H1 (cell line): ENCODE data around the gene E2F2. TPM values are rescaled to one million over a fixed set of nuclear protein-coding genes. Genes with fewer than 3 reads are reported as not detected.

ENCODE experiments used
- CTCF ChIA-PET: fragments of 300-600 bp; sonication (Branson Sonifier 250); formaldehyde crosslinking; loops from one replicate; lab custom pipeline; 2021; ENCODE audit not compliant: partially characterized antibody; lab: Charles Lee
- POLR2A ChIA-PET: fragments of 300-600 bp; sonication (Branson Sonifier 250); formaldehyde crosslinking; loops from one replicate; lab custom pipeline; 2021; ENCODE audit warnings: inconsistent platforms; ENCODE audit not compliant: partially characterized antibody; lab: Charles Lee
- DNase-seq, 2 experiments: peaks; one replicate each; pipeline versions ENCODE4 v3.0.0 to v3.0.0-alpha.2; 2010 to 2022; ENCODE audit warnings: low spot score in 2 of 2, low read depth in 1 of 2, mixed read lengths in 1 of 2
- FAIRE-seq: peaks from 2 replicates; lab custom pipeline; 2011; peaks lifted over from hg19 to GRCh38; lab: Jason Lieb, UNC
- H2AFZ ChIP-seq: 2 replicates; pipeline ENCODE4 v1.8.1; 2012; ENCODE audit warnings: low read length, inconsistent platforms
- H2AK5ac ChIP-seq: 2 replicates; pipeline ENCODE4 v1.6.1; 2013; ENCODE audit warnings: low read depth, low read length
- H2BK120ac ChIP-seq: replicated peaks from 2 replicates; pipeline ENCODE3; 2013; ENCODE audit warnings: low read depth, low read length, inconsistent platforms
- H2BK12ac ChIP-seq: 2 replicates; pipeline ENCODE4 v1.6.1; 2013; ENCODE audit warnings: low read depth, low read length
- H2BK15ac ChIP-seq: 2 replicates; pipeline ENCODE4 v1.6.1; 2013; ENCODE audit warnings: low read length
- H2BK20ac ChIP-seq: 2 replicates; pipeline ENCODE4 v1.6.1; 2013; ENCODE audit warnings: low read length
- H2BK5ac ChIP-seq: 2 replicates; pipeline ENCODE4 v1.6.1; 2013; ENCODE audit warnings: low read depth, low read length
- H3K14ac ChIP-seq: 2 replicates; pipeline ENCODE4 v1.6.1; 2013; ENCODE audit warnings: inconsistent platforms; ENCODE audit not compliant: insufficient read length
- H3K18ac ChIP-seq: 2 replicates; pipeline ENCODE4 v1.6.1; 2013; ENCODE audit warnings: low read length; ENCODE audit errors: extremely low read depth
- H3K23ac ChIP-seq: 2 replicates; pipeline ENCODE4 v1.6.1; 2013; ENCODE audit warnings: inconsistent platforms; ENCODE audit not compliant: insufficient read length
- H3K23me2 ChIP-seq: 2 replicates; pipeline ENCODE4 v1.6.1; 2013; ENCODE audit warnings: low read depth, low read length
- H3K27ac ChIP-seq: 2 replicates; pipeline ENCODE4 v1.6.1; 2011; ENCODE audit warnings: low read depth, low read length, inconsistent platforms
- H3K27me3 ChIP-seq, 4 experiments: replicated peaks in 1 of 4; 1 replicate in 1 of 4; 2 replicates in 3 of 4; pipeline versions ENCODE4 v1.6.1 to v1.8.1; 2011 to 2013; ENCODE audit warnings: low read length in 3 of 4, mild to moderate bottlenecking in 3 of 4, inconsistent platforms in 2 of 4, mixed read lengths in 2 of 4, moderate library complexity in 1 of 4; ENCODE audit not compliant: control insufficient read depth in 3 of 4, insufficient read depth in 3 of 4; ENCODE audit errors: extremely low read depth in 1 of 4
- H3K36me3 ChIP-seq, 4 experiments: 2 replicates each; pipeline versions ENCODE4 v1.6.1 to v1.8.1; 2011 to 2013; ENCODE audit warnings: mild to moderate bottlenecking in 4 of 4, low read length in 3 of 4, moderate library complexity in 2 of 4, control low read depth in 1 of 4, inconsistent platforms in 1 of 4; ENCODE audit not compliant: insufficient read depth in 4 of 4, control insufficient read depth in 2 of 4
- H3K4ac ChIP-seq: replicated peaks from 2 replicates; pipeline ENCODE3; 2013; ENCODE audit warnings: low read length, low read depth, mixed read lengths, inconsistent platforms; ENCODE audit not compliant: insufficient read length
- H3K4me1 ChIP-seq, 4 experiments: replicated peaks in 1 of 4; 1 replicate in 1 of 4; 2 replicates in 3 of 4; pipeline versions ENCODE4 v1.6.1 to v1.8.1; 2011 to 2013; ENCODE audit warnings: low read length in 3 of 4, inconsistent platforms in 2 of 4, mixed read lengths in 1 of 4; ENCODE audit not compliant: insufficient read depth in 4 of 4, control insufficient read depth in 3 of 4
- H3K4me2 ChIP-seq, 2 experiments: 2 replicates each; pipeline versions ENCODE4 v1.6.1 to v1.8.1; 2011 to 2013; ENCODE audit warnings: low read depth in 2 of 2, low read length in 2 of 2, control low read depth in 1 of 2, inconsistent platforms in 1 of 2, mild to moderate bottlenecking in 1 of 2; ENCODE audit not compliant: insufficient read depth in 1 of 2
- H3K4me3 ChIP-seq, 4 experiments: fragments of 200-600, 300-600 bp in 1 of 4; sonication (generic), shearing (Covaris generic), sonication (Bioruptor Twin) in 1 of 4; 2 replicates each; pipeline versions ENCODE4 v1.5.1 to v1.8.1; 2011 to 2016; ENCODE audit warnings: low read length in 4 of 4, low read depth in 3 of 4, control low read depth in 2 of 4, inconsistent platforms in 2 of 4, mild to moderate bottlenecking in 2 of 4, mixed read lengths in 1 of 4, moderate library complexity in 1 of 4; ENCODE audit not compliant: insufficient read depth in 2 of 4; ENCODE audit errors: extremely low read depth in 1 of 4
- H3K56ac ChIP-seq: replicated peaks from 2 replicates; pipeline ENCODE3; 2013; ENCODE audit warnings: low read depth, mild to moderate bottlenecking, mixed read lengths, low read length, inconsistent platforms; ENCODE audit not compliant: insufficient read length
- H3K79me1 ChIP-seq: 2 replicates; pipeline ENCODE4 v1.6.1; 2013; ENCODE audit warnings: low read depth, low read length, control low read depth
- H3K79me2 ChIP-seq, 2 experiments: 2 replicates each; pipeline versions ENCODE4 v1.6.1 to v1.8.1; 2012 to 2013; ENCODE audit warnings: low read length in 2 of 2, mild to moderate bottlenecking in 2 of 2, inconsistent platforms in 1 of 2; ENCODE audit not compliant: insufficient read depth in 2 of 2, control insufficient read depth in 1 of 2
- H3K9ac ChIP-seq, 4 experiments: replicated peaks in 1 of 4; 1 replicate in 1 of 4; 2 replicates in 3 of 4; pipeline versions ENCODE4 v1.6.1 to v1.8.1; 2011 to 2013; ENCODE audit warnings: low read depth in 3 of 4, low read length in 3 of 4, control low read depth in 2 of 4, mild to moderate bottlenecking in 2 of 4, moderate library complexity in 2 of 4, inconsistent platforms in 1 of 4; ENCODE audit errors: extremely low read depth in 1 of 4
- H3K9me3 ChIP-seq, 2 experiments: 2 replicates each; pipeline versions ENCODE4 v1.6.1 to v1.8.1; 2012 to 2013; ENCODE audit warnings: mild to moderate bottlenecking in 2 of 2, moderate library complexity in 2 of 2, control low read depth in 1 of 2, inconsistent platforms in 1 of 2, low read depth in 1 of 2, low read length in 1 of 2, mixed read lengths in 1 of 2; ENCODE audit not compliant: insufficient read depth in 2 of 2
- H4K20me1 ChIP-seq, 2 experiments: replicated peaks in 1 of 2; 2 replicates each; pipeline versions ENCODE3 to v1.8.1; 2011 to 2013; ENCODE audit warnings: inconsistent platforms in 2 of 2, low read length in 2 of 2, mild to moderate bottlenecking in 1 of 2; ENCODE audit not compliant: insufficient read depth in 2 of 2, control insufficient read depth in 1 of 2
- H4K5ac ChIP-seq: 2 replicates; pipeline ENCODE4 v1.6.1; 2013; ENCODE audit warnings: low read length, low read depth, mixed read lengths, inconsistent platforms; ENCODE audit not compliant: insufficient read length
- H4K8ac ChIP-seq: 2 replicates; pipeline ENCODE4 v1.8.0; 2013; ENCODE audit warnings: mild to moderate bottlenecking, moderate library complexity, low read length, inconsistent platforms; ENCODE audit not compliant: insufficient read depth; ENCODE audit errors: extremely low read depth
- H4K91ac ChIP-seq: replicated peaks from 2 replicates; pipeline ENCODE3; 2013; ENCODE audit warnings: low read length, mixed read lengths, inconsistent platforms; ENCODE audit not compliant: insufficient read length
- CBX5 ChIP-seq: fragments of 300-800, 300-1000 bp; sonication (generic); IDR thresholded peaks from 2 replicates; pipeline ENCODE4 v1.7.1; 2016; ENCODE audit warnings: antibody characterized with exemption, low read length, low read depth
- CEBPB ChIP-seq: IDR thresholded peaks from 2 replicates; pipeline ENCODE4 v1.6.1; 2012; ENCODE audit warnings: low read depth, low read length
- CHD2 ChIP-seq: IDR thresholded peaks from 2 replicates; pipeline ENCODE4 v1.6.1; 2012; ENCODE audit warnings: low read length, improper control_type of control experiment
- CTCF ChIP-seq, 3 experiments: IDR thresholded peaks; 1 replicate in 2 of 3; 2 replicates in 1 of 3; pipeline versions ENCODE4 v1.5.1 to v1.6.1; 2011; ENCODE audit warnings: low read length in 3 of 3, mild to moderate bottlenecking in 3 of 3, inconsistent platforms in 2 of 3, low read depth in 1 of 3, moderate library complexity in 1 of 3; ENCODE audit not compliant: insufficient read depth in 1 of 3; ENCODE audit errors: control extremely low read depth in 1 of 3
- EP300 ChIP-seq, 2 experiments: IDR thresholded peaks; 1 replicate in 1 of 2; 2 replicates in 1 of 2; pipeline ENCODE4 v1.6.1; 2011 to 2012; ENCODE audit warnings: low read depth in 2 of 2, low read length in 2 of 2, mild to moderate bottlenecking in 2 of 2, borderline replicate concordance in 1 of 2, inconsistent platforms in 1 of 2, moderate library complexity in 1 of 2
- HDAC2 ChIP-seq, 2 experiments: fragments of 300-600 bp in 1 of 2; sonication (generic) in 1 of 2; IDR thresholded peaks; 2 replicates each; pipeline ENCODE4 v1.6.1; 2011 to 2012; ENCODE audit warnings: low read depth in 2 of 2, low read length in 2 of 2, mild to moderate bottlenecking in 2 of 2, moderate library complexity in 2 of 2, borderline replicate concordance in 1 of 2, inconsistent platforms in 1 of 2
- HDAC6 ChIP-seq: IDR thresholded peaks from one replicate; pipeline ENCODE4 v1.7.1; 2012; ENCODE audit warnings: low read depth, mild to moderate bottlenecking, inconsistent platforms, low read length, moderate library complexity
- KDM4A ChIP-seq: IDR thresholded peaks from one replicate; pipeline ENCODE4 v1.7.1; 2012; ENCODE audit warnings: low read depth, mild to moderate bottlenecking, moderate library complexity, low read length, inconsistent platforms; ENCODE audit not compliant: severe bottlenecking
- SP4 ChIP-seq: IDR thresholded peaks from 2 replicates; pipeline ENCODE4 v1.6.1; 2012; ENCODE audit warnings: low read length, inconsistent platforms
- TEAD4 ChIP-seq: IDR thresholded peaks from 2 replicates; pipeline ENCODE4 v1.6.1; 2012; ENCODE audit warnings: low read depth, low read length, inconsistent platforms, mixed read lengths
- WGBS, 2 experiments: shearing (Covaris generic) in 1 of 2; methylation state at CpG; one replicate each; pipeline versions ENCODE4 v1.1.6 to v1.1.7; 2013 to 2015; ENCODE audit warnings: low lambda C conversion rate in 2 of 2, mixed read lengths in 2 of 2, inconsistent platforms in 1 of 2, low coverage in 1 of 2, missing lambda C conversion rate in 1 of 2; ENCODE audit not compliant: insufficient replicate concordance in 2 of 2, insufficient coverage in 1 of 2, insufficient read length in 1 of 2; ENCODE audit errors: extremely low coverage in 1 of 2, missing lambda C conversion rate in 1 of 2; 5-methylcytosine and 5-hydroxymethylcytosine counted together
- polyA plus RNA-seq, 7 experiments: library from polyadenylated mRNA; depleted of rRNA in 3 of 7; stranded (reverse) in 5 of 7; unstranded in 2 of 7; fragments of >200 nt in 5 of 7; fragments of 200-250 nt in 2 of 7; gene quantifications; 1 replicate in 5 of 7; 2 replicates in 1 of 7; 4 replicates in 1 of 7; pipeline versions ENCODE4 v1.2.1 to v1.2.3, GENCODE V29; 2011 to 2013; ENCODE audit warnings: missing spikeins in 2 of 7, mixed read lengths in 2 of 7
- total RNA-seq: library from RNA; stranded (reverse); fragmentation: NEBNext Ultra II Directional; extraction: Animal tissue kit (Norgen Biotek cat#: 25700); gene quantifications from 2 replicates; pipeline ENCODE4 v1.2.1, GENCODE V29; 2021

The E2F2 gene
- total and polyA plus RNA-seq, 2 of the 8 experiments (the other 6 are each of a cell fraction or from before 2014, with no cell fraction given), result 1.8 to 7.0 TPM

- no peak overlapping the region for H4K91ac ChIP-seq
- H3K4ac ChIP-seq, result no peak overlapping the region
- H4K5ac ChIP-seq, result no peak overlapping the region
- no peak overlapping the region for H2BK15ac ChIP-seq
- no peak overlapping the region for H2BK12ac ChIP-seq
- POLR2A ChIA-PET, result no interaction called here
- H3K23ac ChIP-seq, result no peak overlapping the region
- no peak overlapping the region for H3K4me3 ChIP-seq
- no peak for TF ChIP-seq CTCF (IDR thresholded peaks at IDR 0.05; ENCODE audit: control extremely low read depth in 1 of 3, insufficient read depth in 1 of 3, low read depth in 1 of 3, low read length in 3 of 3)
- no peak for TF ChIP-seq CHD2
- no peak for TF ChIP-seq KDM4A
- no peak for TF ChIP-seq HDAC2 (IDR thresholded peaks at IDR 0.05; ENCODE audit: borderline replicate concordance in 1 of 2, low read depth in 2 of 2, low read length in 2 of 2)
- TF ChIP-seq TEAD4, result no peak
- no peak for TF ChIP-seq SP4
- no peak for TF ChIP-seq CEBPB
- no peak for TF ChIP-seq EP300 (IDR thresholded peaks at IDR 0.05; ENCODE audit: borderline replicate concordance in 1 of 2, low read depth in 2 of 2, low read length in 2 of 2)
- TF ChIP-seq CBX5, result no peak
- TF ChIP-seq HDAC6, result no peak
- TF ChIP-seq, all 59 proteins: peak for 0
- DNase-seq, result no peak
- Histone ChIP-seq H2BK120ac (no peak overlapping the region), H3K27me3 (no peaks in the 10 kb centered on the region), H3K79me1 (peaks cover 7% of the 10 kb centered on the region), H3K27ac (no peak overlapping the region), H2BK20ac (no peak overlapping the region), H4K20me1 (peaks cover 0 to 7% of the 10 kb centered on the region in 2 experiments), H3K4me1 (no peaks in the 10 kb centered on the region), H3K18ac (no peak overlapping the region), H3K36me3 (peaks cover 0 to 3% (median 0%) of the 10 kb centered on the region in 4 experiments; a peak in 1 of 8 replicates), H2AFZ (no peak overlapping the region), H3K9me3 (0 out of 4 replicates have a peak, but pooled peaks cover 0 to 2% of the 10 kb centered on the region in 2 experiments), H3K23me2 (no peaks in the 10 kb centered on the region), H3K79me2 (peaks cover 0 to 4% of the 10 kb centered on the region in 2 experiments; a peak in 1 of 4 replicates), H3K4me2 (no peak overlapping the region), H2AK5ac (no peak overlapping the region), H3K56ac (no peak overlapping the region), H3K14ac (no peak overlapping the region), H4K8ac (no peak overlapping the region), H3K9ac (no peak overlapping the region), H2BK5ac (no peak overlapping the region)
- no peak for FAIRE-seq
- 94% methylated on average over 4 of the region's 4 CpGs; no CpG with 5 or more reads in 1 of the 2 experiments for WGBS, 2 experiments
- CTCF ChIA-PET, result interaction anchor here (0.6 to 0.9 kb wide), 2 partner anchors 10 to 918 kb away, joined by 3 to 4 read pairs; no protein-coding TSS in a partner anchor
Observed at GRCh38 chr1:23460519-23460918, 70.5 kb downstream of the E2F2 start.
